Nucleus accumbens (tissue), 56 donors: ENCODE data around the gene TAX1BP1.

Source experiments
- DNase-seq, 56 donors: peaks; one replicate each; lab custom pipeline; 2025; lab: John Stamatoyannopoulos, UW

The TAX1BP1 gene

GRCh38 chr7:27774717-27775328, 34.9 kb downstream of the TAX1BP1 start:
- DNase-seq: no peak

GRCh38 chr7:27775782-27776181, 35.8 kb downstream of the TAX1BP1 start:
- no peak for DNase-seq

- DNase-seq: no peak
Measured at GRCh38 chr7:27777662-27778061, 37.7 kb downstream of the TAX1BP1 start.

- no peak for DNase-seq
Measured at GRCh38 chr7:27779873-27780272, 39.9 kb downstream of the TAX1BP1 start.

GRCh38 chr7:27781188-27781587, 41.2 kb downstream of the TAX1BP1 start:
- DNase-seq: no peak

GRCh38 chr7:27782849-27783248, 42.9 kb downstream of the TAX1BP1 start:
- no peak for DNase-seq

- no peak for DNase-seq
Measured at GRCh38 chr7:27784399-27785053, 44.6 kb downstream of the TAX1BP1 start.

GRCh38 chr7:27788437-27788836, 48.5 kb downstream of the TAX1BP1 start:
- no peak for DNase-seq

- DNase-seq: no peak
Measured at GRCh38 chr7:27793780-27794179, 53.8 kb downstream of the TAX1BP1 start.

GRCh38 chr7:27795977-27796376, 56.0 kb downstream of the TAX1BP1 start:
- no peak for DNase-seq

- DNase-seq: no peak
Measured at GRCh38 chr7:27799212-27799611, 59.2 kb downstream of the TAX1BP1 start.

GRCh38 chr7:27802999-27803398, 63.0 kb downstream of the TAX1BP1 start:
- no peak for DNase-seq

GRCh38 chr7:27804139-27804538, 64.2 kb downstream of the TAX1BP1 start:
- DNase-seq: no peak

GRCh38 chr7:27808626-27809025, 68.7 kb downstream of the TAX1BP1 start:
- DNase-seq: no peak

- DNase-seq: no peak
Measured at GRCh38 chr7:27810186-27810585, 70.2 kb downstream of the TAX1BP1 start.

GRCh38 chr7:27812706-27813105, 72.7 kb downstream of the TAX1BP1 start:
- no peak for DNase-seq

GRCh38 chr7:27822245-27822644, 82.3 kb downstream of the TAX1BP1 start:
- DNase-seq: no peak

- DNase-seq: no peak
Measured at GRCh38 chr7:27825891-27826290, 85.9 kb downstream of the TAX1BP1 start.

GRCh38 chr7:27826357-27826756, 86.4 kb downstream of the TAX1BP1 start:
- DNase-seq: no peak

- DNase-seq: peak in 3 of 56 donors; percentile 14 to 33 (median 24)
Measured at GRCh38 chr7:27834179-27834921, 94.4 kb downstream of the TAX1BP1 start.

GRCh38 chr7:27835376-27835775, 95.4 kb downstream of the TAX1BP1 start:
- no peak for DNase-seq

GRCh38 chr7:27836536-27836935, 96.6 kb downstream of the TAX1BP1 start:
- no peak for DNase-seq
